ENCODE measurements around the gene KCNQ5. TPM values are rescaled to one million over a fixed set of nuclear protein-coding genes. Genes with fewer than 3 reads are reported as not detected.

KCNQ5 gene
- total RNA-seq, 1 donor from 2014 or later = 0.08 TPM

GRCh38 chr6:72844614-72845013, 222.8 kb downstream of the KCNQ5 start:
- DNase-seq (ENCODE audit: low spot score) = no peak
- TF ChIP-seq CTCF (IDR thresholded peaks at IDR 0.05; ENCODE audit: unreplicated experiment) = no peak
- Mint-ChIP-seq H3K36me3 (ENCODE audit: low read depth, unreplicated experiment) (no peaks in the 10 kb centered on the region), H3K4me3 (ENCODE audit: unreplicated experiment) (no peak overlapping the region), H3K9me3 (ENCODE audit: unreplicated experiment) (no peaks in the 10 kb centered on the region), H3K27ac (ENCODE audit: unreplicated experiment) (no peak overlapping the region), H3K27me3 (ENCODE audit: unreplicated experiment) (peaks cover 2% of the 10 kb centered on the region), H3K4me1 (ENCODE audit: unreplicated experiment) (no peaks in the 10 kb centered on the region)

GRCh38 chr6:72849346-72849745, 227.5 kb downstream of the KCNQ5 start:
- Mint-ChIP-seq H3K27ac (ENCODE audit: unreplicated experiment) (no peak overlapping the region), H3K4me1 (ENCODE audit: unreplicated experiment) (no peaks in the 10 kb centered on the region), H3K9me3 (ENCODE audit: unreplicated experiment) (no peaks in the 10 kb centered on the region), H3K4me3 (ENCODE audit: unreplicated experiment) (no peak overlapping the region), H3K27me3 (ENCODE audit: unreplicated experiment) (peaks cover 2% of the 10 kb centered on the region), H3K36me3 (ENCODE audit: low read depth, unreplicated experiment) (no peaks in the 10 kb centered on the region)
- no peak for TF ChIP-seq CTCF (IDR thresholded peaks at IDR 0.05; ENCODE audit: unreplicated experiment)
- DNase-seq (ENCODE audit: low spot score) = no peak

- no peaks in the 10 kb centered on the region for H3K4me1 Mint-ChIP-seq (ENCODE audit: unreplicated experiment)
Measured at GRCh38 chr6:72850040-72850439, 228.2 kb downstream of the KCNQ5 start.

GRCh38 chr6:72850469-72850868, 228.6 kb downstream of the KCNQ5 start:
- no peaks in the 10 kb centered on the region for H3K9me3 Mint-ChIP-seq (ENCODE audit: unreplicated experiment)
- no peak for TF ChIP-seq CTCF (IDR thresholded peaks at IDR 0.05; ENCODE audit: unreplicated experiment)
- peaks cover 2% of the 10 kb centered on the region for H3K27me3 Mint-ChIP-seq (ENCODE audit: unreplicated experiment)
- no peak overlapping the region for H3K27ac Mint-ChIP-seq (ENCODE audit: unreplicated experiment)
- H3K4me1 Mint-ChIP-seq (ENCODE audit: unreplicated experiment) = no peaks in the 10 kb centered on the region
- H3K36me3 Mint-ChIP-seq (ENCODE audit: low read depth, unreplicated experiment) = no peaks in the 10 kb centered on the region
- no peak for DNase-seq (ENCODE audit: low spot score)
- H3K4me3 Mint-ChIP-seq (ENCODE audit: unreplicated experiment) = no peak overlapping the region

More at GRCh38 chr6:72850040-72850439, 228.2 kb downstream of the KCNQ5 start:
- Mint-ChIP-seq H3K9me3 (ENCODE audit: unreplicated experiment) (no peaks in the 10 kb centered on the region), H3K36me3 (ENCODE audit: low read depth, unreplicated experiment) (no peaks in the 10 kb centered on the region), H3K27me3 (ENCODE audit: unreplicated experiment) (peaks cover 2% of the 10 kb centered on the region), H3K27ac (ENCODE audit: unreplicated experiment) (no peak overlapping the region), H3K4me3 (ENCODE audit: unreplicated experiment) (no peak overlapping the region)
- TF ChIP-seq CTCF (IDR thresholded peaks at IDR 0.05; ENCODE audit: unreplicated experiment) = no peak
- DNase-seq (ENCODE audit: low spot score) = no peak

- Mint-ChIP-seq H3K4me3 (ENCODE audit: unreplicated experiment) (no peak overlapping the region), H3K27me3 (ENCODE audit: unreplicated experiment) (no peaks in the 10 kb centered on the region), H3K36me3 (ENCODE audit: low read depth, unreplicated experiment) (no peaks in the 10 kb centered on the region), H3K27ac (ENCODE audit: unreplicated experiment) (no peak overlapping the region), H3K9me3 (ENCODE audit: unreplicated experiment) (no peaks in the 10 kb centered on the region), H3K4me1 (ENCODE audit: unreplicated experiment) (no peaks in the 10 kb centered on the region)
- TF ChIP-seq CTCF (IDR thresholded peaks at IDR 0.05; ENCODE audit: unreplicated experiment) = no peak
- DNase-seq (ENCODE audit: low spot score) = no peak
Measured at GRCh38 chr6:72855471-72855870, 233.6 kb downstream of the KCNQ5 start.

Measured in endothelial cell (in vitro differentiated cells).